HG02678 (cell line): Measurements from ENCODE around the gene OR4X2.
"Not testable (repeated sequence)": the region's sequence is repeated elsewhere in the genome, so short reads cannot be mapped to it uniquely, and the experiment has no call there.

Experiments
- ATAC-seq: cut with Tn5 transposase; IDR thresholded peaks from one replicate; pipeline ENCODE4 v1.9.1; 2021; ENCODE audit warnings: mild to moderate bottlenecking, moderate library complexity; ENCODE audit not compliant: unreplicated experiment

Gene OR4X2

GRCh38 chr11:48244804-48245203, at the start of gene OR4X2:
Gene OR4X2 (plus strand): TSS chr11:48245104. CDS start chr11:48245104, 0 bp downstream.
- ATAC-seq = no peak

- ATAC-seq = no peak
Measured at GRCh38 chr11:48207881-48208280, 37.0 kb upstream of the OR4X2 start.

- ATAC-seq = no peak
Measured at GRCh38 chr11:48210052-48210451, 34.9 kb upstream of the OR4X2 start.

GRCh38 chr11:48216510-48216909, 28.4 kb upstream of the OR4X2 start, which contains the start of gene OR4B1:
Gene OR4B1 (plus strand): TSS chr11:48216810. CDS start chr11:48216810, 0 bp downstream.
- ATAC-seq = no peak

- ATAC-seq = no peak
Measured at GRCh38 chr11:48228761-48229160, 16.1 kb upstream of the OR4X2 start.

GRCh38 chr11:48230057-48230456, 14.8 kb upstream of the OR4X2 start:
- ATAC-seq = not testable (repeated sequence)

- ATAC-seq = no peak
Measured at GRCh38 chr11:48237727-48238126, 7.2 kb upstream of the OR4X2 start.

- no peak for ATAC-seq
Measured at GRCh38 chr11:48242501-48242900, 2.4 kb upstream of the OR4X2 start.

GRCh38 chr11:48248902-48249301, 4.0 kb downstream of the OR4X2 start:
- ATAC-seq = no peak

GRCh38 chr11:48261600-48261999, 16.7 kb downstream of the OR4X2 start:
- no peak for ATAC-seq

GRCh38 chr11:48263423-48263911, 18.6 kb downstream of the OR4X2 start, which contains the start of gene OR4X1:
Gene OR4X1 (plus strand): TSS chr11:48263861. CDS start chr11:48263861, 0 bp downstream.
- ATAC-seq = no peak

- ATAC-seq = no peak
Measured at GRCh38 chr11:48270621-48271020, 25.7 kb downstream of the OR4X2 start.

- no peak for ATAC-seq
Measured at GRCh38 chr11:48272606-48273005, 27.7 kb downstream of the OR4X2 start.
